HG03135 (cell line): Measurements from ENCODE around the gene PAX2.

ENCODE experiments used
- ATAC-seq: cut with Tn5 transposase; IDR thresholded peaks from one replicate; pipeline ENCODE4 v1.9.1; 2021; ENCODE audit warnings: mild to moderate bottlenecking, moderate library complexity; ENCODE audit not compliant: unreplicated experiment

Gene PAX2

DNA sequence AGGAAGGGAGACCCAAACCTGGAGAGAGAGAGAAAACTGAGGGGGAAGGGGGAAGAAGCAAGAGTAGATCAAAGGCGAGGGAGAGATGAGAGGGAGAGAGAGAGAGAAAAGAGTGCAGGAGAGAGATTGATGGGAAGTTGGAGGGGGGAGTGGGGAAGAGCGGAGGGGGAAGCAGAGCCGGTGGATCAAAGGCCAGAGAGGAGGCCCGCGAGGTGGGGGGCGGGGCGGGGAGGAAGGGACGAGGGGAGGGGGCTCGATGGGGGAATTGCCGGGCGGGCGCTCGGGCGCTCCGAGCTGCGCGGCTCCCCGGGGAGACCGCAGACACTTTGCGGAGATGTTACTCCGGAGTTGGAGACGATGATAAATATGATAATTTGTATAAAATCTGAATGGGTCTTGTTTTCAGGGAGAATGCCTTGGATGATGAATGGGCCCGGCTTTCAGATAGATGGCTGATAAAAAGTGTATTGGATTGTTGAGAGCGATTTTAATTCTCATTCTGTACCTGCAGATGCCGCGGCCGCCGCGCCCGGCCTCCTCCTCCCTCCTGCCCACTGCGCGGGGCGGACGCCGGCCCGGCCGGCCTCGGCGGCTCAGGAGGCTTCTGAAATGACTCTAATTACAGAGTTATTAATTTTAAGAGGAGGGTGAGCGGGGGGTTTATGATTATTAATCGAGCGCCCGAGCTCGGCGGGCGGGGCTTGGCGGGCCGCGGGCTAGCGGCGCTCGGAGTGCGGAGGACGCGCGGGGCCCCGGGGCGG, 21.4 kb upstream of the PAX2 start:
- no peak for ATAC-seq

DNA sequence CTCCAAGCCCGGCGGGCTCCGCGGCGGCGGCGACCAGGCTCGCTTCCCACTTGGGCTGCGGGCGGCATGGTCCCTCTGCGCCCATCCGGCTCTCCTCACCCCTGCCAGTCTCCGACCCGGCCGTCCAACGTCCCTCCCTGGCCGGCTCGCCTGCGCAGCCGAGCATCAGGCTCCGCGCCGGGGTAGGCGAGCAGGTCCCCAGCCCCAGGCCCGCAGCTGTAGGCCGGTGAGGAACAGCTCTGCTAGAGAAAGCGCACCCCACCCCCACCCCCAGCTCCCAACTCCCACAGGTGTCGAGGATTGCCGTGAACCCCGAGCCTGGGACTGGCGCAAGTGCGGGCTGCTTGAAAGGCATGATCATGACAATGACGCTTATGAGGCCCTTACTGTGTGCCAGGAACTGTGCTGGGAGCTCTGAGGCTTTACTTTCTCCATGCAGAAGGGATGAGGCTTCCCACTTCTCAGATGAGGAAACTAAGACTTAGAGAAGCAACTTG, 20.8 kb upstream of the PAX2 start:
- no peak for ATAC-seq

DNA sequence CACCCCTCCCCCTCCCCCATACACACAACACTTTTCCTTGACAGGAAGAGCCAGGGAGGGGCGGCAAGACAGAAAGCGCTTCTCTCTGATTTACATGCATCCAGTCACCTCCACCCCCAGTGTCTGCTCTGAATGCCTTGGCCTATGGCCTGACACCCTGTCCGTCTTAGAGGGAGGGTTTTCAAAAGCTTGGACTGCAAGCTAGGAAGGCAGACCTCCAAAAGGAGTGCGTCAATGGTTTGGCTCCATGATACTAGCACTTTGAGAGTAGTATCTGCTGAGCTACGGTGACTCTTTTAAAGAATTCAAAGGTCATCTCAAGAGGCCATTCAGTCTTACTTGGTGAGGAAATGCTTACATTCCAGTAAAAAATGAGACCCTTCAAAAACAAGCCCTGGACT, 20.3 kb upstream of the PAX2 start:
- ATAC-seq: no peak

DNA sequence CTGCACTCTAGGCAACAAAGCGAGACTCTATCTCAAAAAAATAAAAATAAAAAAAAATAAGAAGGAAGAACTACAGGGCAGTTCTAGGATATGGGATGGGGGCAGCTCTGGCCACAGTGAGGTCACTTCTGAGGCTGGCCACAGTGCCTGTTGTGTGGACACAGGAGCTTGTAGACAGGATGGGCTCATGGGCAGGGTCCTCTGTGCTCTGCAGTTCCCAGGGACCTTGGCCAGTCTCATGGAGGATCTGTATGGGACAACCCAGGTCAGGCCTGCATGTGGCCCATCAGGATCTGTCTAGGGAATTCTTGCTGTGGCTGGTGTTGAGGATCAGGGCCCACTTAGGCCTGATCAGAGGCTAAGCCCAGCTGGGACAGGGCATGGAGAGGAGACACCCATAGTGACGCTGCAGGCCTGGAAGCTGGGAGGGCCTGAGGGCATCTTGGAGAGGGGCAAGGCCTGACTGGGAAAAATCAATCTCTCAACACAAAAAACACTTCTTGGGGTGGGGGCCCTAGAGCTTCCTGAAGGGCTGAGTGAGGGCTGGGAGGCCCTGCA, 19.4 kb upstream of the PAX2 start:
- no peak for ATAC-seq

DNA sequence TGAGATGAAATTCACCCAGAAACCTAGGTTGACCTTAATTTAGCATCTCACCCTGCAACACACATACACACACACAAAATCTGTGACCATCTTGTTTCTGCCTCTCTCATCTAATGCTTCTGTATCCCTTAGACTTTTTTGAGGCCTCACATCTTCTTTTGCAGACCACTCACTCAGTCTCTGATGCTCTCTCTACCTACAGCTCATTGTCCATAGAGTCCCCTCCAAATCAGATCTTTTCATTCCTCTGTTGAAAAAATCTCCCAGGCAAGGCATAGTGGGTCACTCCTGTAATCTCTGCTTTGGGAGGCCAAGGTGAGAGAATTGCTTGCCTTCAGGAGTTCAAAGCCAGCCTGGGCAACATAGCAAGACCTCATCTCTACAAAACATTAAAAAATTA, 17.6 kb upstream of the PAX2 start:
- no peak for ATAC-seq

DNA sequence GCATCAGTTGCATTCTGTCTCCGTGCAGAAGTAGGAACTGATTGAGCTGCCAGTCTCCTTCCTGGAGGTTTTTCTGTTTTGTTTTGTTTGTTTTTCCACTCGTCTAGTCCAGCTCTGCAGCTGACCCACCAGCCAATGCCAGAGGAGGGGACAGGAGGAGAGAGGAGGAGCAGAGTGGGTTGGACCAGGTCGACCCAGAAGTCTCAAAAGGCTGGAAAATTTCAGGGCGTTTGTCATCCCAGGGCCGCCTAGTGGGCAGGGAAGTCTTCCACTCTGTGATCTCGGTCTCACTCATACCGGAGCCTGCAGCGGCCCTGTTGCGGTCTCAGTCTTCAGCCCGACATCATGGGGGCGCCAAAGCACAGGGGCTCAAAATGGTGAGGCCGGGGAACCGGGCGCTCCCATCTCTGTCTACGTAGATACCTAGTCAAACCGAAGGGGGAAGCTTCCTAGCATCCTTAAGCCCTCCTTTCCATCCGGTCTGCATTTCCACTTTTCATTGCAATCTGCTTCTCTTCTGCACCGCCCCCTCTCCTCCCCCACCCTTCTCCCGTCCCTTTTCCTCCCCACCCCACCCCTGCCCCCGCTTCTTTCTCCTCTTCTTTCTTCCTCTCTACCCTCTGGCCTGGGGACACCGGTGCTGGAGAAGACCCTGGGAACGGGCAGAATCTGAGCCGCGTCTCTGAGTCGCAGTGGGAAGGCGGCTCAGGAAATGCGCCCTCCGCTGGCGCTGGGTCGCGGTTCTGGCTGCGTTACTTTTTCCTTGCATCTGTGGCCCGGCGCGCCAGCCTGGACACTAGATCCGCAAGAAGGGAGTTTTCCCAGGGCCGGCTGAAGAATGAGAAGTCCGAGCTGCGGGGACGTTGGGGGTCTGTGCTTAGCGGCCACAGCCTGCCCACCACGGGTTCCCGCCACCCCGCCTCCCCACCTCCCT, 16.2 kb upstream of the PAX2 start:
- ATAC-seq: no peak

DNA sequence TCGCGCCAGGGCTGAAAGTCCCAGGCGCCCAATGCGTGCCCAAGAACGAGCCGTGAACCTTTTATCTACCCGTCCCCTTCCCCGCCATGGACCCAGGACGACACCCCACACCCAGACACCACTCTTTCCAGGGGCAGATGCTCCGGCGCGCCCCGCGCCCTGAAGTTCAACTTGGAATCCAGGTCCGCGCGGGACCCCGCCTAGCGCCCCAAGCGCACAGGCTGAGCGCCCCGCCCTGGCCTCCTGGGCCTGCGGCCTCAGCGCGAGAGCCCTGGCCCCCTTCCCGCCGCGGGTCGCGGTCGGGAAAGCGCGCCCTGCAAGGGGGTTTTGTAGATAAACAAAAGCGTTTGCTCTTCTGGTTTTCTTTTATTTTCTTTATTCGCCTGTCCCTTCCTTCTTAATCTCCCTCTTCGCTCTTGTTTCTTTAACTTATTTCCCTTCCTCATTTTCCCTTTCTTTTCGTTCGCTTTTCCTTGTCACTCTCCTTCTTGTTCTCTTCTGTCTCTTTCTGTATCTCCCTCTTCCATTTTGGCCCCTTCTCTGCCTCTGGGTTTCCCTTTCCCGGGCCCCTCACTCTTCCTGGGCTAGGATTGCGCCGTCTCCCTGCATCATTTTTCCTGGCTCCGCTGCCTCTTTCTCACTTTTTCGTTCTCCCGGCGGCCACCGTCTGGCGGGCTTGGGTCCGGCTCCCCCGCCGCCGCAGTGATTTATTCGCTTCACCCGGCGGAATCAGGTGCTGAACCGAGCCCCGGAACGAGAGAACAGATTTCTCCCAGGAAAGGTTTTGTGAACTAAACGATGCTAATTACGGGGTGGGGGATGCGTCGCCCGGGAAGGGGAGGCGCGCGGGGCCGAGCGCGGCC, 15.3 kb upstream of the PAX2 start:
- no peak for ATAC-seq

DNA sequence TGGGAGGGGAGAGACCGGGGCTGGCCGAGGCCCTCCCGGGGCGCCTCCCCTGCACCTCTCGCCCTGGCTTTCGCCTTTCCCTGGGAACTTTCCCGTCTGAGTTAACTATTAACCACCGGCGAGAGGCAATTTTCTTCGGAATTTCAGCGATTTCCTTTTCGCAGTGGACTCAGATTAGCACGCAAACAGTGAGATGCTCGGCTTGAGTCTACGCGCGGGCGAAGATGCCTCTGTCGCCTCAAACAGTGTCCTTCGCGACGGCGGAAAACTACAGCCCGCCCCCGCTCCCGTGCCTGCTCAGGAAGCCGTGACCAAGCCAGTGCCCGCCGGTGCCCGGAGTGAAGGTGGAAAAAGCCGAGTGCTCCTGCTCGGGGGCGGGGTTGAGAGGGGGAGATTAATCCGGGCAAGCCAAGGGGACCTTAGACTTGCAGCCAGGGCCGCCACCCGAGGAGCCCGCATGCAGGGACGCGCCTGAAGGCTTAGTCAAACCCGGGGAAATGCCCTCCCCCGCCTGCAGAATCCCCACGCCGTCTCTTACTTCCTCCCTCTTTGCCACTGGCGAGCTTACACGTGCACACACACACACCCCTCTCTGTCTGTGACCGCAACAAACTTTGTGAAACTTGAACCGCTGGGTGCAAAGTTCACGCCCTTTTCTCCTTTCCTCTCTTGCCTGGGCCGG, 14.5 kb upstream of the PAX2 start:
- peak; percentile 47 for ATAC-seq

DNA sequence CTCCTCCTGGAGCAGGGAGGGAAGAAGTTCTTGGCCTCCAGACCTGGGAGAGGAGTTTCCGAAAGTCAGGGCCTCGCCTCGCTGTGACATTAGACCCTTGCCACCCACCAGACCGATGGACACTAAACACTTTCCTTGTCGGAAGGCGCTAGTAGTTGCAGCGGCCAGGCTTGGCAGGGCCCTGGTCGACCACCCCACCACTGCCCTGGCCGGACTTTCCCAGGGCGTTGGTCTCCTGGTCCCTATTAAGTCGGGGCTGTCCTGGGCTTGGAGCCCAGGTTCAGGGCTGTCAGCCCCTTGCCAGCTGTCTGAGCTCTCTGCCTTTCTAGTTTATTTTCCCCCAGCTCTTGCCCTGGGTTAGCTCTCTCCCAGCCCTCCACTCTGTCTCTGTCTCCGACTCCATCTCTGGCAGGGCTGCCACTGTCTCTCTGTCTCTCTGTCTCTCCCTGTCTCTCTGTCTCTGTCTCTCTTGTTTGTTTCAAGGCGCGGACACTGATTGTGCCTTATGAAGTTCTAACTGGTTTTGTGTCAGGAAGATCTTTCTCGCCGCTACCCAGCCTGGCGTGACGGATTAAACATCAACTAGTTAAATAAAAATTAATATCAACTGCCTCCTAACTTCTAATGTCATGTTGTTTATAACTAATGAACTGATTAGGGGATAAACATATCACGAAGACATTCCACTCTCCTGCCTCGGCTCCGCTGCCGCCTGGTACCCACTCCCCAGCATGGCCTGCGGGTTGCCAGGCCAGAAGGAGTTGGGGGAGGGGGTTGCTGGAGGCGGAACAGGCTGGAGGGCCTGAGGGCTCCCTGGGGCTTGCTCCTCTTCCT, 13.8 kb upstream of the PAX2 start:
- no peak for ATAC-seq

DNA sequence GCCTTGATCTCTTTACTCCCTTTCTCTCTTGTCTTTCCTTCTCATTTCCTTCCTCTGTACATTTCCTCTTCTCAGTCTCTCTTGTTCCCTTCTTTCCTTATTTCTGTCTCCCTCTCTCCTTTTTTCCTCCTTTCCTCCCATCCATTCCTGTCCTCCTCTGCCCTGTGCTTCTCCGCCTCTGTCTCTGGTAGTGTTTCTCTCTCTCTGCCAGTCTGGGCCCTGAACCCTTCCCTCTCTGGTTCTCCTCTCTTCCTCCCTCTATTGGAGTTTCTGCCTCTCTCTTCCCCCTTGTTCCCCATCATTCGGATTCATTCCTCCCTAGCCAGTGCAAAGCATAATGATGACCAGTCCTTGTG, 13.2 kb upstream of the PAX2 start:
- no peak for ATAC-seq

DNA sequence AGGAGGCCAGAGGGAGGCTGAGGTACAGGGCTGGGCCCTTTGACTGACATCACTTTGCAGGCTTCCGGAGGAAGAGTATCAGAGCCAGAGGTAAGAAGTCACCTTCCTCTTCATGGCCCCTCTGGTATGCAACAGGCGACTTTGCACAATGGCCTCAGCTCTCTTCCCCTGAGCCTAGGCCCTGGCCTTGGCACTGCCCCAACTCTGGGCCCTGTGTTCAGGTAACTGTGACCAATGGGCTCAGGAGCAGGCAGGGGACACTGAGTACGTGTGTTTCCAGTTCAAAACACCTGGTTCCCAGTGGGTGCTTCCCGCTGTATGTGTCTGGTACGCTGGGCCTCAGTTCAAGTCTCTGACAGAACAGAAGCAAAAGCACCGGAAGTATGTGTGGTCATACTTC, 12.1 kb upstream of the PAX2 start:
- ATAC-seq: no peak

DNA sequence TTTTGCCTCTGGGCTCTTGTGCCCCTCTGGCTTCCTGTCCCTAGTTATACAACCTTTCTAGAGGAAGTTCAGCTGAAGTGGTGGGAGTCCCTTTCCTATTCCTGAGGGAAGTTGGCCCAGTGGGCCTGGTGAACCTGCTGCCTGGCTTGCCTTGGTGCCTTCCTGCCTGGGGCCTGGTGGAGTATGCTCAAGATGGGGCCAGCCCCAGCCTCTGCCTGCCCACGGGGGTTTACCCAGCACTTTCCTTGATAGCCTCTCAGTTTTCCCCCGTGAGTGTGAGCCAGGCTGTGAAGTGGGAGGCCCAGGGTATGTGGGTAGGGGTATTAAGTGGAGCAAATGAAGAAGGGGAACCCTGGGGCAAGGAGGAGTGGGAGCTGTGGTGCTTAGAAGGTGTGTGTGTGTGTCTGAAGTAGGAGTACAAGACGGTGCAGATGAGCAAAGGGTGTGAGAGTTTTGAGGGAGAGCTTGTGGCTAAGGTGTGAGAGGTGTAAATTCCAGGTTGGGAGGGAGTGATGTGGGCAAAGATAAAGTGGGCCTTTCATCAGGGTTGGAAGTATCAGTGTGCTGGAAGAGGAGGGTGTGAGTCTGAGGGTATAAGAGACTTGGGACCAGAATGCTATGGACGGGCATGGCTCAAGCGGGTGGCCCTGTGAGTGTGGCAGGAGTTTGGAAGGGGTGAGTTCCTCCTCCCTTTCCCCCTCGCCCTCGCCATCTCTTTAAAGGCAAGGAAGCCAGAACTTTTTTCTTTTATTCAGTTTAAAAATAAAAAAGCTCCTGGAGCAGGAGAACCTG, 10.9 kb upstream of the PAX2 start:
- no peak for ATAC-seq

DNA sequence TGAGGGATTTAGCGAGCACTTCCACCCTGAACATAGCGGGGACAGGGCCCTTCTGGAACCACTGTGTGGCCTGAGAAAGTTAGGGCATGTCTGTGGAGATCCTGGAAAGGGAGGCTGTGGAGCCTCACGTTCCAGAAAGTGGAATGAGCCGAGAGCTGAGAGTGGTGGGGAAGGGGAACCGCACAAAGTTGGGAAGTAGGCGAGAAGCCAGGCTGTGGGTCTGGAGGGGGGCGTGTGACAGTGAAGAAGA, 10.4 kb upstream of the PAX2 start:
- ATAC-seq: no peak

DNA sequence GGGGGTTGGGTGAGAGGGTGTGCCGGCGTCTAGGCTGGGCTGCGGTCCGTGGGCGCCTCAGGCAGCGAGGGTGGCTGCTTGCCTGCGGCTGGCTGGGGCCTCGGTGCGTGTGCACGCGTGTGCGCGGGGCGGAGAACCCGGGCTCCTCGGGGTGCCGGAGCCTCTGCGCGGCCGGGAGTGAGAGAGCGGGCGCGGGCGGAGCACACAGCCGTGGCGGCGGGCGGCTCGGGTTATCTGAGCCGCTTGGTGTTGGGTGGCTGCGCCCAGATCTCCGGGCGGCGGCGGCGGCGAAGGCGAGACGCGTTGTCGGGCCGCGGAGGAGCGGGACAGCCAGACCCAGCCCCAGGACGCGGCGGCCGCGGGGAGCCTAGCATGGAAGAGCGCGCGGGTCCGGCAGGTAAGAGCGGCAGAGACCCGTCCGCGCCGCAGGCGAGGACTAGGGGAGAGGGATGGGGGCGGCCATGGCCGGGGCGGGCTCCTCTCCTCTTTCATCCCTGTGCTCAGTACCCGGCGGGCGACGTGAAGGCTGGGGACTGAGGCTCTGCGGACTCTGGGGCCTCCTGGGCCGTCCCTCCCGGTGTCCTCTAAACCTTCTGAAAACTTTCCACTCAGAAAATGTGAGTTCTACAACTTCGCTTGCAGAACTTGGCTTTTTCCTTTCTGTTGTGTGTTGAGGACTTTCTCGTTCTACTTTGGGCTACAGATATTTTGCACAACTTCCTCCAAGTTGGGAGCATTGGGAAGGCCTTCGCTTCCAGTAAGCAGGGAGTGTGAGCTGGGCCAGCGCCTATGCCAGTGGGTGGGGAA, 9.8 kb upstream of the PAX2 start:
- ATAC-seq: no peak

DNA sequence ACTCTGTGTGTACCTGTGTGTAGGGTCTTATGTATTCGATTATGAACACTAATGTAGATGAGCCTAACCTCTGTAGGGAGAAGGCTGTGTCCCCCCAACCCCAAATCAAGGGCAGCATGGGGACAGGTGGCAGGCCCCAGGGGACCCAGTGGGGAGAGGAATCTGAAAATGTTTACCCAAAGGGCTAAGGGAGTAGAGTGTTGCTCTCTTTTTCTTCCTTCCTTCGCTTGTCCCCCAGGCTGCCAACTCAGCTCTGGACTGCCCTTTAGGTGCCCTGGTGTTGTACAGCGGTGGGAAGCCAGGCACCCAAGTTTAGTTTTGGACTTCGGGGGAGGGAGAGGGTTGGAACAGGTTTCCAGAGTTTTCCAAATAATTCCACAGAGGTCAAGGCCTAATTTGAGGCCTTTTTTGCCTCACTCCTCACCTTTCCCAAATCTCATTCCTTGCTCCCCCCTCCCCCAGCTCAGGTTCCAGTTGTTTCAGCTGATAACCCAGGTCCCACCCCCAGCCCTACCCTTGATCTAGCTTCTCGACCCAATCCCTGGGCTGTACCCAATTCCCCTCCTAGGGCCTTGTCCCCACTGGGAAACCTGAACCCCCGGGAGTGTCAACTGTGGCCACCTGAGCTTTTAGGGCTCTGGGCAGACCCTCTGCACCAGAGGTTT, 9.1 kb upstream of the PAX2 start:
- no peak for ATAC-seq

DNA sequence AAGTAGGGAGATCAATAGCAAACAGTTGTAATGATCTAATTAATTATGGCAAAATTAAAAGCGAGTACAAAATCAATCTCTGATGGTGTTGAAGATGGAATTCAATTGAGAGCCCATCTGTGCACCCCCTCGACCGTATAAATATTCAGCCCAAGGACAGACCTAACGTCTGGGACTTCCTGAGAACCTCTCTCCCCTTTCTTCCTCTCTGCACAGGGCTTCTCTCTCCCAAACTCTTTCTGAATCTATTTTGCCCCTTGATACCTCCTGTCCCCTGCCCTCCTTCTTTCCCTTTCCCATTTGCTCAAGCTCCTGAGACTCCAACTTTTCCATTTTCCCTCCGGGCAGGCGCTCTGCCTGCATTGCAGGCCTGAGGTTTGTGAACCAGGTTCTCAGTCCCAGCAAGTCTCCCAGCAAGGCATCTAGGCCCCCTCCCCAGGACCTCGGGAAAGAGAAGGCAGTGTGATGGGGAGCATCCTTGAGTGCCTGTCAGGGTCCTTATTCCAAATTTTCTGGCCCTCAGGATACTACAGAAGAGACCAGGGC, 8.5 kb upstream of the PAX2 start:
- ATAC-seq: no peak

DNA sequence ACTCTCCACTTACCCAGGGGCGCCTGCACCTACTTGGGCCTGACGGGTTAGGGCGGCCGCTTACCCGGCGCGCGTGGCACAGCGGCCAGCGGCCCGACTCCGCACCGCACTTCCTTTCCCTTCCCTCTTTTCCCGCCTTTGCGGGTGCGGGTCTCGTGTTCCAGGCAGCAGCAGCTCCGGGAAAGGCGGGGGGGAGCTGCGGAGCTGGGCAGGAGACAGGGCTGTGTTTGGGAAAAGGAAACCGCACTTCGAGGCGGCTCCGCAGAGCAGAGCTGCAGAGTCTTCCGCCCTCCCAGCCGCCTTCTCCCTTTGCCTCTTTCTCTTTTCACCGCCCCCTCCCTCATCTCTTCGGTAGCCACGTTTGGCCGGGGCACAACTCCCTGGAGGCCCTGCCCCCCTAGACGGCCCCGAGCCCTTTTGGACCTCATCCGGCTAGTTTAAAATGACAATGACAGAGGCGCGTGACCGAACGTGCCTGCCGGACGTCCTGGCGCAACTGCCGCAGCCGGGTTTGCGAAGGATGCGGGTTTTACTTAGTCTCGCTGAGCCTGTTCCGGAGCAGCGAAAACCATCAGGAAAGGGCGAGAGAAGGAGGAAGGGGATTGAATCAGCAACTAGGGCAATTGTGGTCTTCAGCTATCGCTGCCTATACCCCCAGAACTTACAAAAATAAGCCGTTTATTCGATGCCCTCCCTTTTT, 7.9 kb upstream of the PAX2 start:
- no peak for ATAC-seq
